K562 (cell line): ENCODE measurements around the gene HTR1A. TPM values are rescaled to one million over a fixed set of nuclear protein-coding genes. Genes with fewer than 3 reads are reported as not detected.

Experiments used
- ATAC-seq: fragments of 200-7000 bp; cut with Tn5 transposase; 3 replicates; pipeline ENCODE4 v1.9.1; 2020; ENCODE audit warnings: moderate library complexity
- BruUV-seq: library from RNA; stranded (reverse); fragments of 400-500 nt; replicated peaks from 2 replicates; lab custom pipeline; 2021; lab: Mats Ljungman, UMichigan
- CTCF ChIA-PET: fragments of 300-600 bp; formaldehyde crosslinking; extraction: SDS; loops from one replicate; lab custom pipeline; 2021; ENCODE audit warnings: low intra/inter-chr PET ratio; lab: Yijun Ruan, JAX
- POLR2A ChIA-PET: fragments of 300-600, 350-650 bp; sonication (Branson Sonifier 250); formaldehyde crosslinking; extraction: SDS; loops from one replicate; lab custom pipeline; 2021; ENCODE audit warnings: antibody characterized with exemption, inconsistent platforms; lab: Yijun Ruan, JAX
- DNase-seq, 4 experiments: peaks; one replicate each; pipeline versions ENCODE4 v3.0.0 to v3.0.0-alpha.2; 2011 to 2018; ENCODE audit warnings: low spot score in 3 of 4, mixed read lengths in 3 of 4; ENCODE audit errors: extremely low read depth in 1 of 4
- FAIRE-seq: peaks from 2 replicates; lab custom pipeline; 2011; peaks lifted over from hg19 to GRCh38; lab: Jason Lieb, UNC
- H2AFZ ChIP-seq: 2 replicates; pipeline ENCODE4 v1.6.0; 2011; ENCODE audit warnings: low read depth, low read length, control low read depth, inconsistent platforms
- H3K27ac ChIP-seq: fragments of 200-600 bp; 3 replicates; pipeline ENCODE4 v1.8.0; 2011; ENCODE audit warnings: low read depth, mild to moderate bottlenecking, control low read depth, inconsistent platforms, low read length, moderate library complexity, mixed read lengths; ENCODE audit errors: extremely low read depth
- H3K27me3 ChIP-seq, 2 experiments: fragments of 300-600 bp in 1 of 2; 2 replicates in 1 of 2; 3 replicates in 1 of 2; pipeline versions ENCODE4 v1.6.0 to v1.8.0; 2011; ENCODE audit warnings: inconsistent platforms in 2 of 2, low read length in 2 of 2, mild to moderate bottlenecking in 1 of 2, mixed read lengths in 1 of 2, moderate library complexity in 1 of 2; ENCODE audit not compliant: control insufficient read depth in 2 of 2, insufficient read depth in 2 of 2
- H3K36me3 ChIP-seq: fragments of 300-600 bp; 3 replicates; pipeline ENCODE4 v1.8.0; 2011; ENCODE audit warnings: mild to moderate bottlenecking, low read length, inconsistent platforms; ENCODE audit not compliant: control insufficient read depth, insufficient read depth
- H3K4me1 ChIP-seq, 2 experiments: fragments of 200-600 bp in 1 of 2; replicated peaks in 1 of 2; 2 replicates in 1 of 2; 3 replicates in 1 of 2; pipeline versions ENCODE4 v1.5.1 to v1.8.0; 2011; ENCODE audit warnings: inconsistent platforms in 2 of 2, low read length in 2 of 2, mild to moderate bottlenecking in 1 of 2, mixed read lengths in 1 of 2, moderate library complexity in 1 of 2; ENCODE audit not compliant: control insufficient read depth in 2 of 2, insufficient read depth in 2 of 2
- H3K4me2 ChIP-seq: 2 replicates; pipeline ENCODE4 v1.6.1; 2011; ENCODE audit warnings: low read length, control low read depth, inconsistent platforms, mixed read lengths; ENCODE audit not compliant: insufficient read depth
- H3K4me3 ChIP-seq: fragments of 200-600 bp; sonication (generic), shearing (Covaris generic); 2 replicates; pipeline ENCODE4 v1.5.1; 2016; ENCODE audit warnings: control low read depth, inconsistent platforms
- H3K79me2 ChIP-seq: fragments of 200-600 bp; 3 replicates; pipeline ENCODE4 v1.8.0; 2011; ENCODE audit warnings: low read length, inconsistent platforms; ENCODE audit not compliant: control insufficient read depth, insufficient read depth
- H3K9ac ChIP-seq, 2 experiments: 2 replicates each; pipeline versions ENCODE4 v1.6.0 to v1.6.1; 2011; ENCODE audit warnings: low read depth in 2 of 2, low read length in 2 of 2, control low read depth in 1 of 2, inconsistent platforms in 1 of 2, mild to moderate bottlenecking in 1 of 2, mixed read lengths in 1 of 2; ENCODE audit not compliant: insufficient read depth in 1 of 2
- H3K9me1 ChIP-seq: one replicate; pipeline ENCODE4 v1.6.0; 2011; ENCODE audit warnings: inconsistent platforms, mild to moderate bottlenecking, low read length, moderate library complexity; ENCODE audit not compliant: control insufficient read depth, insufficient read depth
- H3K9me3 ChIP-seq: replicated peaks from 2 replicates; pipeline ENCODE4 v1.5.1; 2011; ENCODE audit warnings: low read depth, low read length, inconsistent platforms; ENCODE audit not compliant: control insufficient read depth, insufficient read depth
- H4K20me1 ChIP-seq: replicated peaks from 2 replicates; pipeline ENCODE4 v1.6.1; 2011; ENCODE audit warnings: low read length, inconsistent platforms, mixed read lengths; ENCODE audit not compliant: control insufficient read depth, insufficient read depth
- ERF ChIP-seq: fragments of 450-650 bp; formaldehyde crosslinking; IDR thresholded peaks from 2 replicates; pipeline ENCODE4 v1.4.0; 2020; ENCODE audit warnings: mild to moderate bottlenecking, mixed read lengths
- FOXJ2 ChIP-seq: fragments of 200-800 bp; sonication (Bioruptor generic); IDR thresholded peaks from 2 replicates; pipeline ENCODE4 v1.6.1; 2016; ENCODE audit warnings: missing genetic modification characterization, missing compliant biosample characterization
- FOXO4 ChIP-seq: fragments of 450-650 bp; formaldehyde crosslinking; IDR thresholded peaks from 2 replicates; pipeline ENCODE4 v1.4.0; 2020; ENCODE audit warnings: mild to moderate bottlenecking, moderate library complexity
- GTF2B ChIP-seq: IDR thresholded peaks from 2 replicates; pipeline ENCODE4 v1.6.1; 2011; ENCODE audit not compliant: insufficient read length; ENCODE audit errors: extremely low read depth
- MLLT1 ChIP-seq, 2 experiments: fragments of 450-650 bp; IDR thresholded peaks; 2 replicates each; pipeline ENCODE4 v1.6.1; 2016
- MYBL2 ChIP-seq, 2 experiments: fragments of 450-650 bp in 1 of 2; sonication (generic) in 1 of 2; formaldehyde crosslinking in 1 of 2; IDR thresholded peaks; 2 replicates each; pipeline versions ENCODE4 v1.6.1 to v1.8.1; 2017 to 2022; ENCODE audit warnings: borderline replicate concordance in 1 of 2, inconsistent platforms in 1 of 2, low read depth in 1 of 2, mild to moderate bottlenecking in 1 of 2, missing genetic modification reagents in 1 of 2, moderate library complexity in 1 of 2
- PRPF4 ChIP-seq: fragments of 200-400 bp; formaldehyde crosslinking; IDR thresholded peaks from one replicate; pipeline ENCODE4 v1.6.1; 2017; ENCODE audit warnings: low read length, low read depth, mild to moderate bottlenecking; ENCODE audit not compliant: insufficient read depth, poor library complexity, severe bottlenecking
- RBM14 ChIP-seq: fragments of 200-400 bp; formaldehyde crosslinking; IDR thresholded peaks from 2 replicates; pipeline ENCODE4 v1.6.1; 2018; ENCODE audit warnings: low read depth, mild to moderate bottlenecking, low read length, moderate library complexity, borderline replicate concordance; ENCODE audit not compliant: insufficient read depth
- SRF ChIP-seq, 2 experiments: fragments of 250-450, 450-650 bp in 1 of 2; sonication (Bioruptor Pico) in 1 of 2; sonication (generic) in 1 of 2; formaldehyde crosslinking; IDR thresholded peaks; 2 replicates each; pipeline versions ENCODE4 v1.5.0 to v1.5.1; 2020 to 2022; ENCODE audit warnings: mild to moderate bottlenecking in 1 of 2, missing genetic modification reagents in 1 of 2
- XRCC3 ChIP-seq: fragments of 450-650 bp; IDR thresholded peaks from 2 replicates; pipeline ENCODE4 v1.6.1; 2017; ENCODE audit warnings: mild to moderate bottlenecking, moderate library complexity
- ZBTB1 ChIP-seq: sonication (generic); formaldehyde crosslinking; IDR thresholded peaks from 2 replicates; pipeline ENCODE4 v1.8.1; 2023; ENCODE audit warnings: missing genetic modification reagents, low read depth, mild to moderate bottlenecking, borderline replicate concordance
- ZBTB8A ChIP-seq: fragments of 450-650 bp; IDR thresholded peaks from 2 replicates; pipeline ENCODE4 v1.6.1; 2018; ENCODE audit warnings: mild to moderate bottlenecking, moderate library complexity; ENCODE audit not compliant: partially characterized antibody
- ZFP91 ChIP-seq: sonication (generic); formaldehyde crosslinking; IDR thresholded peaks from 2 replicates; pipeline ENCODE4 v1.8.0; 2022; ENCODE audit warnings: mild to moderate bottlenecking, missing genetic modification reagents
- ZNF561 ChIP-seq: fragments of 450-650 bp; formaldehyde crosslinking; conservative IDR thresholded peaks from 2 replicates; pipeline ENCODE4 v1.4.0; 2020; ENCODE audit warnings: mild to moderate bottlenecking, moderate library complexity
- ZNF584 ChIP-seq: fragments of 200-800 bp; sonication (Bioruptor generic); IDR thresholded peaks from 2 replicates; pipeline ENCODE4 v1.6.1; 2016; ENCODE audit warnings: low read depth, mild to moderate bottlenecking, missing genetic modification characterization, missing compliant biosample characterization
- whole genome bisulfite sequencing: fragments of 100-300 bp; shearing (Covaris generic); methylation state at CpG from one replicate; pipeline ENCODE4 v1.1.6; 2016; ENCODE audit warnings: low coverage, mixed read lengths; ENCODE audit not compliant: insufficient coverage; ENCODE audit errors: missing lambda C conversion rate; 5-methylcytosine and 5-hydroxymethylcytosine counted together
- in situ Hi-C: fragments of 300-500 bp; cut with MboI; formaldehyde crosslinking; loops from 4 replicates; pipeline ENCODE4 v1.15.0; 2018; ENCODE audit warnings: inconsistent platforms, mixed read lengths
- intact Hi-C: fragments of 100-400 bp; cut with micrococcal nuclease; formaldehyde crosslinking; loops from 2 replicates; pipeline ENCODE4 v1.14.2; 2022
- polyA plus RNA-seq, 8 experiments: library from polyadenylated mRNA; depleted of rRNA in 4 of 8; stranded (reverse) in 5 of 8; unstranded in 3 of 8; fragments of >200 nt; fragmentation: Nextera tagmentation in 2 of 8; fragmentation: Illumina TruSeq in 1 of 8; extraction: Ambion mirVana in 2 of 8; extraction: Trizol in 1 of 8; gene quantifications; 2 replicates each; pipeline versions ENCODE4 v1.2.1 to v1.2.3, GENCODE V29; 2011 to 2014; ENCODE audit warnings: inconsistent platforms in 1 of 8, missing spikeins in 1 of 8
- total RNA-seq, 7 experiments: library from RNA; depleted of rRNA in 6 of 7; stranded (reverse); fragments of >200 nt in 6 of 7; fragmentation: Illumina TruSeq in 2 of 7; extraction: Trizol in 2 of 7; gene quantifications; 2 replicates each; pipeline versions ENCODE4 v1.2.1 to v1.2.3, GENCODE V29; 2011 to 2021; ENCODE audit warnings: low replicate concordance in 1 of 7

HTR1A gene
- total and polyA plus RNA-seq, 9 of the 15 experiments (the other 6 are each of a cell fraction or from before 2014, with no cell fraction given), result not detected

- TF ChIP-seq PRPF4 (no peak), ZNF584 (CRISPR knock-in tag) (no peak), GTF2B (no peak), MYBL2 (IDR thresholded peaks at IDR 0.05; ENCODE audit: low read depth) (no peak), MYBL2 (CRISPR knock-in tag; IDR thresholded peaks at IDR 0.05; ENCODE audit: borderline replicate concordance) (no peak), ZFP91 (CRISPR knock-in tag) (no peak), FOXJ2 (tag) (no peak), ERF (CRISPR knock-in tag) (no peak), ZBTB8A (no peak)
These were observed 27.1 kb downstream of the HTR1A start (continued) for GRCh38 chr5:63935103-63935502.

GRCh38 chr5:63931836-63932235 lies 30.4 kb downstream of the HTR1A start:
- Histone ChIP-seq H3K4me3 (no peak overlapping the region), H3K4me2 (no peak overlapping the region), H3K4me1 (no peaks in the 10 kb centered on the region), H3K36me3 (no peaks in the 10 kb centered on the region), H3K79me2 (no peaks in the 10 kb centered on the region), H3K27ac (no peak overlapping the region), H3K9ac (no peak overlapping the region), H3K27me3 (no peaks in the 10 kb centered on the region), H2AFZ (no peak overlapping the region), H4K20me1 (no peaks in the 10 kb centered on the region), H3K9me3 (no peaks in the 10 kb centered on the region), H3K9me1 (no peaks in the 10 kb centered on the region)
- FAIRE-seq, result no peak
- no peak for DNase-seq
- ChIA-PET POLR2A (no interaction called here), CTCF (no interaction called here)
- in situ Hi-C loops (no loop called here), intact Hi-C loops (no loop called here)
- no peak for ATAC-seq
- WGBS, result 0% methylated on average over 1 of the region's 1 CpG
- no TSS peak for BruUV-seq
- no peak for TF ChIP-seq RBM14
- TF ChIP-seq XRCC3, result no peak
- TF ChIP-seq ZBTB1 (CRISPR knock-in tag), result no peak
- TF ChIP-seq SRF (CRISPR knock-in tag; IDR thresholded peaks at IDR 0.05), result no peak
- TF ChIP-seq ZNF561, result no peak
- TF ChIP-seq FOXO4, result no peak
- TF ChIP-seq MLLT1 (IDR thresholded peaks at IDR 0.05), result no peak
